Keratinocyte (primary cell): Measurements from ENCODE around the gene NAP1L1.

Experiments used
- EZH2 ChIP-seq: IDR thresholded peaks from one replicate; pipeline ENCODE4 v1.6.1; 2012; ENCODE audit warnings: inconsistent platforms, mild to moderate bottlenecking, low read length, moderate library complexity
- TF ChIP-seq, protein P1 (sequence below), 3 experiments: IDR thresholded peaks in 1 of 3; conservative IDR thresholded peaks in 1 of 3; optimal IDR thresholded peaks in 1 of 3; 2 replicates in 2 of 3; 3 replicates in 1 of 3; pipeline versions ENCODE3 to v1.5.1; 2011; ENCODE audit warnings: low read length in 3 of 3, mild to moderate bottlenecking in 3 of 3, moderate library complexity in 2 of 3, control low read depth in 1 of 3, inconsistent platforms in 1 of 3; ENCODE audit not compliant: insufficient read depth in 2 of 3; ENCODE audit errors: extremely low read depth in 1 of 3

DNA sequence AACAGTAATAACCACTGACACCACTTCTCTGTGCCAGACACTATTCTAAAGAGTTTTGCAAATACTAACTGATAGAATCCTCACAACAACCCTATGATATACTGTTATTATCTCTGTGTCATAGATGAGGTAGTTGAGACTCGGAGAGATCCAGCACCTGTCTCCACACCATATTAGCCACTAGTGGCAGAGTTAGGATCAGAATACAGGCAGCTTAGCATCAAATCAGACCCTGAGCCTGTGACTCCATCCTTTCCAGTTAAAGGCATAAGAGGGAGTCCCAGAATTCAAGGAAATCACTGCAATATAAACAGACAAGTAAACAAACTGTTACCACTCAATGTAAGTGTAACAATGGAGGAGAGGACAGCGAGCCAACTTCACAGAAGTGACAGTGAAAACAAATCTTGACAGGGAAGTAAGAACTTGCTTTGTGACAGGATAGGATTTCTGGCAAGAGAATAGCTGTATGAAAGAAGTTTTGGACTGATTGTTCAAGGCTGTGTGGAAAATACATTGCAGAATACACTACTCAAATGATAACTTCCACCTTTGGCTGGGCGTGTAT lies 11.7 kb upstream of the NAP1L1 start:
- TF ChIP-seq, protein P1, sequence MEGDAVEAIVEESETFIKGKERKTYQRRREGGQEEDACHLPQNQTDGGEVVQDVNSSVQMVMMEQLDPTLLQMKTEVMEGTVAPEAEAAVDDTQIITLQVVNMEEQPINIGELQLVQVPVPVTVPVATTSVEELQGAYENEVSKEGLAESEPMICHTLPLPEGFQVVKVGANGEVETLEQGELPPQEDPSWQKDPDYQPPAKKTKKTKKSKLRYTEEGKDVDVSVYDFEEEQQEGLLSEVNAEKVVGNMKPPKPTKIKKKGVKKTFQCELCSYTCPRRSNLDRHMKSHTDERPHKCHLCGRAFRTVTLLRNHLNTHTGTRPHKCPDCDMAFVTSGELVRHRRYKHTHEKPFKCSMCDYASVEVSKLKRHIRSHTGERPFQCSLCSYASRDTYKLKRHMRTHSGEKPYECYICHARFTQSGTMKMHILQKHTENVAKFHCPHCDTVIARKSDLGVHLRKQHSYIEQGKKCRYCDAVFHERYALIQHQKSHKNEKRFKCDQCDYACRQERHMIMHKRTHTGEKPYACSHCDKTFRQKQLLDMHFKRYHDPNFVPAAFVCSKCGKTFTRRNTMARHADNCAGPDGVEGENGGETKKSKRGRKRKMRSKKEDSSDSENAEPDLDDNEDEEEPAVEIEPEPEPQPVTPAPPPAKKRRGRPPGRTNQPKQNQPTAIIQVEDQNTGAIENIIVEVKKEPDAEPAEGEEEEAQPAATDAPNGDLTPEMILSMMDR (optimal IDR thresholded peaks at IDR 0.05 in 1 of 3, IDR thresholded peaks at IDR 0.05 in 1 of 3, conservative IDR thresholded peaks at IDR 0.05 in 1 of 3; ENCODE audit: extremely low read depth in 1 of 3, insufficient read depth in 2 of 3, low read length in 3 of 3) = no peak
- TF ChIP-seq EZH2 = no peak
